DND-41 (cell line): ENCODE data around the gene NRP1.

ENCODE experiments used
- CTCF ChIP-seq: IDR thresholded peaks from 2 replicates; pipeline ENCODE4 v1.5.1; 2012; ENCODE audit warnings: borderline replicate concordance, low read length, moderate library complexity, mild to moderate bottlenecking; ENCODE audit not compliant: poor library complexity, severe bottlenecking; ENCODE audit errors: extremely low read depth
- EZH2 ChIP-seq: IDR thresholded peaks from 3 replicates; pipeline ENCODE4 v1.6.1; 2012; ENCODE audit warnings: borderline replicate concordance, low read depth, mild to moderate bottlenecking, moderate library complexity, low read length, inconsistent platforms; ENCODE audit not compliant: severe bottlenecking

- no peak for TF ChIP-seq CTCF
- TF ChIP-seq EZH2 = no peak
These were observed 98.5 kb downstream of the NRP1 start for GRCh38 chr10:33235951-33236350.
